ENCODE results near the gene ZNF283.

Gene ZNF283

GRCh38 chr19:43826787-43827754 is at the start of gene ZNF283:
Gene ZNF283, plus strand, starts transcription at chr19:43827321. Its CDS starts 6,184 bp downstream, at chr19:43833505.
- FAIRE-seq: peak; percentile 86
- peak; percentile 41 for TF ChIP-seq POLR2A (IDR thresholded peaks at IDR 0.05; ENCODE audit: low read depth, low read length)

GRCh38 chr19:43778651-43779050 is 48.5 kb upstream of the ZNF283 start:
- TF ChIP-seq POLR2A (IDR thresholded peaks at IDR 0.05; ENCODE audit: low read depth, low read length): no peak
- FAIRE-seq: no peak
- DNase-seq (ENCODE audit: insufficient read length, low spot score): no peak

More at GRCh38 chr19:43826787-43827754, at the start of gene ZNF283:
- peak; percentile 90 for DNase-seq (ENCODE audit: insufficient read length, low spot score)

- no peak for FAIRE-seq
- DNase-seq (ENCODE audit: insufficient read length, low spot score): no peak
Observed at GRCh38 chr19:43779147-43779819, 47.8 kb upstream of the ZNF283 start.

GRCh38 chr19:43779820-43780219 is 47.3 kb upstream of the ZNF283 start:
- no peak for DNase-seq (ENCODE audit: insufficient read length, low spot score)
- TF ChIP-seq POLR2A (IDR thresholded peaks at IDR 0.05; ENCODE audit: low read depth, low read length): no peak
- FAIRE-seq: no peak

More at GRCh38 chr19:43779147-43779819, 47.8 kb upstream of the ZNF283 start:
- TF ChIP-seq POLR2A (IDR thresholded peaks at IDR 0.05; ENCODE audit: low read depth, low read length): no peak

- DNase-seq (ENCODE audit: insufficient read length, low spot score) (peak; percentile 92), FAIRE-seq (peak; percentile 64)
- TF ChIP-seq POLR2A (IDR thresholded peaks at IDR 0.05; ENCODE audit: low read depth, low read length): peak; percentile 74; the same call in 1 of the 2 replicates
Observed at GRCh38 chr19:43780706-43781525, 46.2 kb upstream of the ZNF283 start, which contains the start of gene KCNN4. Gene KCNN4, minus strand, starts transcription at chr19:43780973. Its CDS starts 112 bp downstream, at chr19:43780861.

GRCh38 chr19:43781630-43782310 is 45.4 kb upstream of the ZNF283 start:
- FAIRE-seq (no peak), DNase-seq (ENCODE audit: insufficient read length, low spot score) (no peak)
- TF ChIP-seq POLR2A (IDR thresholded peaks at IDR 0.05; ENCODE audit: low read depth, low read length): no peak

GRCh38 chr19:43782311-43782660 is 44.8 kb upstream of the ZNF283 start:
- DNase-seq (ENCODE audit: insufficient read length, low spot score) (no peak), FAIRE-seq (no peak)

GRCh38 chr19:43782689-43783231 is 44.4 kb upstream of the ZNF283 start:
- no peak for TF ChIP-seq POLR2A (IDR thresholded peaks at IDR 0.05; ENCODE audit: low read depth, low read length)
- FAIRE-seq (no peak), DNase-seq (ENCODE audit: insufficient read length, low spot score) (no peak)

More at GRCh38 chr19:43782311-43782660, 44.8 kb upstream of the ZNF283 start:
- TF ChIP-seq POLR2A (IDR thresholded peaks at IDR 0.05; ENCODE audit: low read depth, low read length): no peak

GRCh38 chr19:43783636-43784035 is 43.5 kb upstream of the ZNF283 start:
- no peak for TF ChIP-seq POLR2A (IDR thresholded peaks at IDR 0.05; ENCODE audit: low read depth, low read length)
- no peak for FAIRE-seq
- DNase-seq (ENCODE audit: insufficient read length, low spot score): no peak

GRCh38 chr19:43784241-43784980 is 42.7 kb upstream of the ZNF283 start:
- no peak for TF ChIP-seq POLR2A (IDR thresholded peaks at IDR 0.05; ENCODE audit: low read depth, low read length)
- peak; percentile 97 for DNase-seq (ENCODE audit: insufficient read length, low spot score)
- FAIRE-seq: peak; percentile 62

- peak; percentile 79 for DNase-seq (ENCODE audit: insufficient read length, low spot score)
- no peak for FAIRE-seq
- no peak for TF ChIP-seq POLR2A (IDR thresholded peaks at IDR 0.05; ENCODE audit: low read depth, low read length)
Observed at GRCh38 chr19:43784981-43785808, 41.9 kb upstream of the ZNF283 start.
